DMS 273 treated with DMSO at 0.1 percent for 48 hours (cell line): ENCODE measurements around the gene LETMD1.
"Not testable (repeated sequence)": the region's sequence is repeated elsewhere in the genome, so short reads cannot be mapped to it uniquely, and the experiment has no call there.

Experiments
- DNase-seq: peaks from one replicate; lab custom pipeline; 2025; lab: John Stamatoyannopoulos, UW

LETMD1 gene

GRCh38 chr12:51077930-51078329 is 29.8 kb downstream of the LETMD1 start:
- DNase-seq, result no peak

GRCh38 chr12:51078346-51078745 is 30.2 kb downstream of the LETMD1 start:
- DNase-seq, result not testable (repeated sequence)

- not testable (repeated sequence) for DNase-seq
Observed at GRCh38 chr12:51078866-51079265, 30.7 kb downstream of the LETMD1 start.

GRCh38 chr12:51080136-51080535 is 32.0 kb downstream of the LETMD1 start:
- DNase-seq, result no peak

- DNase-seq, result no peak
Observed at GRCh38 chr12:51081421-51081820, 33.3 kb downstream of the LETMD1 start.

GRCh38 chr12:51082561-51083125 is 34.5 kb downstream of the LETMD1 start:
- DNase-seq, result no peak

- DNase-seq, result peak; percentile 72
Observed at GRCh38 chr12:51083126-51083833, 35.2 kb downstream of the LETMD1 start, which contains the start of gene CSRNP2. TSS of gene CSRNP2 (minus strand) at chr12:51083596. CDS start at chr12:51076561, 7,035 bp downstream.

- no peak for DNase-seq
Observed at GRCh38 chr12:51085757-51086156, 37.6 kb downstream of the LETMD1 start.

GRCh38 chr12:51086933-51087332 is 38.8 kb downstream of the LETMD1 start:
- no peak for DNase-seq

GRCh38 chr12:51087818-51088217 is 39.7 kb downstream of the LETMD1 start:
- DNase-seq, result no peak

- no peak for DNase-seq
Observed at GRCh38 chr12:51090705-51091229, 42.6 kb downstream of the LETMD1 start.

- no peak for DNase-seq
Observed at GRCh38 chr12:51098611-51099010, 50.5 kb downstream of the LETMD1 start.

- no peak for DNase-seq
Observed at GRCh38 chr12:51103977-51104376, 55.9 kb downstream of the LETMD1 start.

GRCh38 chr12:51108136-51108535 is 60.0 kb downstream of the LETMD1 start:
- no peak for DNase-seq
